ENCODE measurements around the gene ASB11. TPM values are rescaled to one million over a fixed set of nuclear protein-coding genes. Genes with fewer than 3 reads are reported as not detected.
A peak's percentile ranks its signal among the peaks of the same experiment; 100 is the strongest.
"Not testable (repeated sequence)": the region's sequence is repeated elsewhere in the genome, so short reads cannot be mapped to it uniquely, and the experiment has no call there.

Gene ASB11
- total RNA-seq, 2 experiments from 2014 or later, result not detected

- Mint-ChIP-seq H3K27ac (no peak overlapping the region), H3K4me1 (peaks cover 3% of the 10 kb centered on the region), H3K27me3 (no peaks in the 10 kb centered on the region), H3K36me3 (no peaks in the 10 kb centered on the region), H3K9me3 (no peaks in the 10 kb centered on the region), H3K4me3 (no peak overlapping the region)
- DNase-seq, result no peak
These were observed 40.5 kb downstream of the ASB11 start for GRCh38 chrX:15274946-15275345.

- not testable (repeated sequence) for H3K4me1 Mint-ChIP-seq, H3K9me3 Mint-ChIP-seq, H3K27me3 Mint-ChIP-seq, H3K27ac Mint-ChIP-seq, H3K36me3 Mint-ChIP-seq, H3K4me3 Mint-ChIP-seq, DNase-seq
These were observed 42.2 kb downstream of the ASB11 start for GRCh38 chrX:15273275-15273674.

- H3K27me3 Mint-ChIP-seq, result no peaks in the 10 kb centered on the region
These were observed 43.7 kb downstream of the ASB11 start for GRCh38 chrX:15271757-15272156.

GRCh38 chrX:15269618-15270521 is 45.6 kb downstream of the ASB11 start, which contains the start of gene ASB9:
TSS of gene ASB9 (minus strand) at chrX:15270083. CDS start at chrX:15269874, 209 bp downstream.
- Mint-ChIP-seq H3K4me1 (peaks cover 9% of the 10 kb centered on the region), H3K27me3 (no peaks in the 10 kb centered on the region), H3K4me3 (peak within 1 kb of the TSS; percentile 47), H3K27ac (peak within 1 kb of the TSS; percentile 46), H3K36me3 (no peaks in the 10 kb centered on the region), H3K9me3 (no peaks in the 10 kb centered on the region)
- peak; percentile 13 for DNase-seq

More at GRCh38 chrX:15271757-15272156, 43.7 kb downstream of the ASB11 start:
- no peak overlapping the region for H3K27ac Mint-ChIP-seq
- DNase-seq, result no peak
- H3K36me3 Mint-ChIP-seq, result no peaks in the 10 kb centered on the region
- no peak overlapping the region for H3K4me3 Mint-ChIP-seq
- H3K9me3 Mint-ChIP-seq, result no peaks in the 10 kb centered on the region
- H3K4me1 Mint-ChIP-seq, result peaks cover 9% of the 10 kb centered on the region

GRCh38 chrX:15269120-15269519 is 46.3 kb downstream of the ASB11 start:
- DNase-seq, result no peak
- Mint-ChIP-seq H3K27ac (no peak overlapping the region), H3K4me3 (no peak overlapping the region), H3K9me3 (no peaks in the 10 kb centered on the region), H3K4me1 (peaks cover 9% of the 10 kb centered on the region), H3K36me3 (no peaks in the 10 kb centered on the region), H3K27me3 (no peaks in the 10 kb centered on the region)

- Mint-ChIP-seq H3K4me1 (no peaks in the 10 kb centered on the region), H3K4me3 (no peak overlapping the region), H3K9me3 (no peaks in the 10 kb centered on the region), H3K27ac (no peak overlapping the region), H3K27me3 (no peaks in the 10 kb centered on the region), H3K36me3 (no peaks in the 10 kb centered on the region)
- no peak for DNase-seq
These were observed 60.6 kb downstream of the ASB11 start for GRCh38 chrX:15254852-15255251.

GRCh38 chrX:15245896-15246295 is 69.5 kb downstream of the ASB11 start:
- Mint-ChIP-seq H3K9me3 (no peaks in the 10 kb centered on the region), H3K27ac (no peak overlapping the region), H3K4me1 (peaks cover 2% of the 10 kb centered on the region), H3K36me3 (no peaks in the 10 kb centered on the region), H3K4me3 (no peak overlapping the region), H3K27me3 (no peaks in the 10 kb centered on the region)
- DNase-seq, result no peak

GRCh38 chrX:15244421-15244820 is 71.0 kb downstream of the ASB11 start:
- Mint-ChIP-seq H3K9me3 (no peaks in the 10 kb centered on the region), H3K36me3 (no peaks in the 10 kb centered on the region), H3K4me1 (peaks cover 2% of the 10 kb centered on the region), H3K27me3 (no peaks in the 10 kb centered on the region), H3K4me3 (no peak overlapping the region), H3K27ac (no peak overlapping the region)
- no peak for DNase-seq

- H3K36me3 Mint-ChIP-seq, result no peaks in the 10 kb centered on the region
- no peaks in the 10 kb centered on the region for H3K27me3 Mint-ChIP-seq
- peak; percentile 12 for DNase-seq
- peaks cover 2% of the 10 kb centered on the region for H3K4me1 Mint-ChIP-seq
- no peak overlapping the region for H3K4me3 Mint-ChIP-seq
- no peaks in the 10 kb centered on the region for H3K9me3 Mint-ChIP-seq
- H3K27ac Mint-ChIP-seq, result no peak overlapping the region
These were observed 72.4 kb downstream of the ASB11 start for GRCh38 chrX:15242899-15243555.

GRCh38 chrX:15241301-15241700 is 74.1 kb downstream of the ASB11 start:
- H3K27me3 Mint-ChIP-seq, result no peaks in the 10 kb centered on the region
- H3K4me3 Mint-ChIP-seq, result no peak overlapping the region
- H3K27ac Mint-ChIP-seq, result no peak overlapping the region
- no peak for DNase-seq
- H3K4me1 Mint-ChIP-seq, result no peaks in the 10 kb centered on the region
- H3K9me3 Mint-ChIP-seq, result no peaks in the 10 kb centered on the region
- no peaks in the 10 kb centered on the region for H3K36me3 Mint-ChIP-seq

GRCh38 chrX:15240414-15240813 is 75.0 kb downstream of the ASB11 start:
- Mint-ChIP-seq H3K36me3 (no peaks in the 10 kb centered on the region), H3K4me1 (no peaks in the 10 kb centered on the region)

GRCh38 chrX:15236146-15236545 is 79.3 kb downstream of the ASB11 start:
- H3K4me3 Mint-ChIP-seq, result no peak overlapping the region
- no peaks in the 10 kb centered on the region for H3K9me3 Mint-ChIP-seq
- H3K4me1 Mint-ChIP-seq, result no peaks in the 10 kb centered on the region
- DNase-seq, result no peak
- H3K36me3 Mint-ChIP-seq, result no peaks in the 10 kb centered on the region
- H3K27me3 Mint-ChIP-seq, result peaks cover 3% of the 10 kb centered on the region
- H3K27ac Mint-ChIP-seq, result no peak overlapping the region

More at GRCh38 chrX:15240414-15240813, 75.0 kb downstream of the ASB11 start:
- Mint-ChIP-seq H3K27ac (no peak overlapping the region), H3K27me3 (no peaks in the 10 kb centered on the region), H3K9me3 (no peaks in the 10 kb centered on the region), H3K4me3 (no peak overlapping the region)
- DNase-seq, result no peak

GRCh38 chrX:15235001-15235400 is 80.4 kb downstream of the ASB11 start:
- H3K36me3 Mint-ChIP-seq, result no peaks in the 10 kb centered on the region
- DNase-seq, result no peak
- H3K4me3 Mint-ChIP-seq, result no peak overlapping the region
- no peak overlapping the region for H3K27ac Mint-ChIP-seq
- H3K4me1 Mint-ChIP-seq, result no peaks in the 10 kb centered on the region
- H3K9me3 Mint-ChIP-seq, result no peaks in the 10 kb centered on the region
- H3K27me3 Mint-ChIP-seq, result peaks cover 3% of the 10 kb centered on the region

- Mint-ChIP-seq H3K4me1 (no peaks in the 10 kb centered on the region), H3K36me3 (no peaks in the 10 kb centered on the region), H3K4me3 (no peak overlapping the region), H3K9me3 (no peaks in the 10 kb centered on the region), H3K27ac (no peak overlapping the region), H3K27me3 (peaks cover 3% of the 10 kb centered on the region)
- no peak for DNase-seq
These were observed 81.9 kb downstream of the ASB11 start for GRCh38 chrX:15233416-15234015.
